Tibial nerve (tissue), 3 donors: Measurements from ENCODE around the gene PRKAG2.

ENCODE experiments used
- CTCF ChIP-seq, 5 experiments: fragments of 200-600 bp in 3 of 5; fragments of 450-650 bp in 2 of 5; sonication (generic) in 3 of 5; IDR thresholded peaks; one replicate each; pipeline ENCODE4 v1.5.1; 2016 to 2019; ENCODE audit warnings: antibody characterized with exemption in 5 of 5, mild to moderate bottlenecking in 3 of 5, moderate library complexity in 2 of 5
- POLR2A ChIP-seq, 2 donors: fragments of 450-650 bp; IDR thresholded peaks; one replicate each; pipeline ENCODE4 v1.6.1; 2017; ENCODE audit warnings: antibody characterized with exemption in 2 of 2, mild to moderate bottlenecking in 2 of 2, moderate library complexity in 2 of 2

- no peak for TF ChIP-seq CTCF (IDR thresholded peaks at IDR 0.05)
- TF ChIP-seq POLR2A (IDR thresholded peaks at IDR 0.05), result no peak
Observed at GRCh38 chr7:151677581-151678226, 199.2 kb downstream of the PRKAG2 start.
